ENCODE results near the gene CAMK2B. TPM values are rescaled to one million over a fixed set of nuclear protein-coding genes. Genes with fewer than 3 reads are reported as not detected.

CAMK2B gene
- total RNA-seq: under 1 TPM in 1 of 2 experiments, not detected in 1; 0.11 TPM

- Mint-ChIP-seq H3K4me3 (peak within 1 kb of the TSS; percentile 76), H3K27me3 (peaks cover 40% of the 10 kb centered on the region), H3K9me3 (no peaks in the 10 kb centered on the region), H3K27ac (peak within 1 kb of the TSS; percentile 46), H3K4me1 (peaks cover 3% of the 10 kb centered on the region), H3K36me3 (no peaks in the 10 kb centered on the region)
- DNase-seq (no peak), ATAC-seq (ENCODE audit: low read depth) (peak; percentile 43)
- POLR2A ChIA-PET: no interaction called here
Measured at GRCh38 chr7:44325201-44325671, at the start of gene CAMK2B. Gene CAMK2B, minus strand, starts transcription at chr7:44325594. Its CDS starts 173 bp downstream, at chr7:44325421.

GRCh38 chr7:44374007-44374763 is 48.8 kb upstream of the CAMK2B start:
- DNase-seq (no peak), ATAC-seq (ENCODE audit: low read depth) (no peak)
- POLR2A ChIA-PET: interaction anchor here (0.5 kb wide), 1 partner anchor 106 kb away, joined by 5 read pairs; no protein-coding TSS in a partner anchor
- peaks cover 12% of the 10 kb centered on the region for H3K4me1 Mint-ChIP-seq
- no peaks in the 10 kb centered on the region for H3K9me3 Mint-ChIP-seq
- H3K27me3 Mint-ChIP-seq: peaks cover 25% of the 10 kb centered on the region
- no peak overlapping the region for H3K27ac Mint-ChIP-seq
- no peaks in the 10 kb centered on the region for H3K36me3 Mint-ChIP-seq
- H3K4me3 Mint-ChIP-seq: no peak overlapping the region

DNA sequence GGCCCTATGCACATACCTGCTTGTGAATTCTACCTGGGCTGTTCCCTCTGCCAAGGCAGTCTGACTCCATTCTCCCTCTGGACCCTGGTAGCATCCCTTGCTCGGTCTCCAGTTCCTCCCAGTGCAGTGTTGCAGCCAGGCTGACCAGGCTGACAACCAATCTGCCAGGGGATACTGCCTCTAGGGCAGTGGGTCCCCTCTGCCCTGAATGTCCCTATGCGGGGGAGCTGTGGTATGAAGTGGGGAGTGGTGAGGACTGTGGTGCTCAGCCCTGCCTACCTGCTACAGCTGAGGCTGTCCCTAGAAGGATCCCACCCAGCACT is 48.0 kb upstream of the CAMK2B start:
- no peak overlapping the region for H3K4me3 Mint-ChIP-seq
- peaks cover 10% of the 10 kb centered on the region for H3K4me1 Mint-ChIP-seq
- peaks cover 31% of the 10 kb centered on the region for H3K27me3 Mint-ChIP-seq
- H3K9me3 Mint-ChIP-seq: no peaks in the 10 kb centered on the region
- DNase-seq: no peak
- ATAC-seq (ENCODE audit: low read depth): no peak
- no peak overlapping the region for H3K27ac Mint-ChIP-seq
- no peaks in the 10 kb centered on the region for H3K36me3 Mint-ChIP-seq
- POLR2A ChIA-PET: interaction anchor here (0.5 kb wide), 1 partner anchor 107 kb away, joined by 5 read pairs; no protein-coding TSS in a partner anchor

- Mint-ChIP-seq H3K4me3 (no peak overlapping the region), H3K27ac (no peak overlapping the region), H3K36me3 (no peaks in the 10 kb centered on the region), H3K4me1 (peaks cover 10% of the 10 kb centered on the region), H3K9me3 (no peaks in the 10 kb centered on the region), H3K27me3 (peaks cover 31% of the 10 kb centered on the region)
- no peak for DNase-seq
- POLR2A ChIA-PET: no interaction called here
- no peak for ATAC-seq (ENCODE audit: low read depth)
Measured at GRCh38 chr7:44372560-44373417, 47.4 kb upstream of the CAMK2B start.

GRCh38 chr7:44368885-44369284 is 43.5 kb upstream of the CAMK2B start:
- POLR2A ChIA-PET: no interaction called here
- DNase-seq: no peak
- H3K36me3 Mint-ChIP-seq: no peaks in the 10 kb centered on the region
- peaks cover 10% of the 10 kb centered on the region for H3K4me1 Mint-ChIP-seq
- H3K9me3 Mint-ChIP-seq: no peaks in the 10 kb centered on the region
- peaks cover 40% of the 10 kb centered on the region for H3K27me3 Mint-ChIP-seq
- ATAC-seq (ENCODE audit: low read depth): no peak
- no peak overlapping the region for H3K27ac Mint-ChIP-seq
- no peak overlapping the region for H3K4me3 Mint-ChIP-seq

- POLR2A ChIA-PET: no interaction called here
- Mint-ChIP-seq H3K9me3 (no peaks in the 10 kb centered on the region), H3K4me1 (peaks cover 10% of the 10 kb centered on the region), H3K4me3 (no peak overlapping the region), H3K36me3 (no peaks in the 10 kb centered on the region), H3K27me3 (peaks cover 43% of the 10 kb centered on the region), H3K27ac (no peak overlapping the region)
- ATAC-seq (ENCODE audit: low read depth) (no peak), DNase-seq (no peak)
Measured at GRCh38 chr7:44368455-44368854, 43.1 kb upstream of the CAMK2B start.

GRCh38 chr7:44367475-44368043 is 42.2 kb upstream of the CAMK2B start:
- DNase-seq (no peak), ATAC-seq (ENCODE audit: low read depth) (no peak)
- no peaks in the 10 kb centered on the region for H3K9me3 Mint-ChIP-seq
- H3K4me1 Mint-ChIP-seq: peaks cover 7% of the 10 kb centered on the region
- H3K27ac Mint-ChIP-seq: no peak overlapping the region
- H3K4me3 Mint-ChIP-seq: no peak overlapping the region
- H3K27me3 Mint-ChIP-seq: peaks cover 50% of the 10 kb centered on the region
- H3K36me3 Mint-ChIP-seq: no peaks in the 10 kb centered on the region
- POLR2A ChIA-PET: no interaction called here

DNA sequence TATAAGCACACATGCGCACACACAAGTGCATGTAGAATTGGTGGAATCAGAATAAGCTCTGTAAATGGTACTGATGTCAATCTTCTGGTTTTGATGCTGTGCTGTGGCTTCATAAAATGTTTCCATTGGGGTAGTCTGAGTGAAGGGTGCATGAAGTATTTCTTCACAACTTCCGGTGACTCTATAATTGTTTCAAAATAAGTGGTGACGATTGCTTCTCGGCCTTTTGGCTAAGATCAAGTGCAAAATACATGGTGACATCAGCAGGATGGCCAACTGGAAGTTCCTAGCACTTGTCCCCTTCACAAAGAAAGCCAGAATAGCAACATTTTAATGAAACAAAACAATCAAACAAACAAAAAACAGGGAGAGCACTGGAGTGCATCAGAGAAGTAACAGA is 41.6 kb upstream of the CAMK2B start:
- Mint-ChIP-seq H3K4me3 (no peak overlapping the region), H3K4me1 (peaks cover 4% of the 10 kb centered on the region), H3K27me3 (peaks cover 55% of the 10 kb centered on the region), H3K9me3 (no peaks in the 10 kb centered on the region), H3K27ac (no peak overlapping the region), H3K36me3 (no peaks in the 10 kb centered on the region)
- ATAC-seq (ENCODE audit: low read depth) (no peak), DNase-seq (no peak)
- POLR2A ChIA-PET: no interaction called here

- Mint-ChIP-seq H3K4me3 (no peak overlapping the region), H3K27ac (no peak overlapping the region), H3K27me3 (peaks cover 34% of the 10 kb centered on the region), H3K36me3 (no peaks in the 10 kb centered on the region), H3K9me3 (peaks cover 3% of the 10 kb centered on the region), H3K4me1 (no peaks in the 10 kb centered on the region)
- no peak for ATAC-seq (ENCODE audit: low read depth)
- POLR2A ChIA-PET: no interaction called here
- no peak for DNase-seq
Measured at GRCh38 chr7:44353668-44354067, 28.3 kb upstream of the CAMK2B start.

GRCh38 chr7:44348851-44349781 is 23.7 kb upstream of the CAMK2B start:
- Mint-ChIP-seq H3K9me3 (peaks cover 2% of the 10 kb centered on the region), H3K27me3 (peaks cover 38% of the 10 kb centered on the region), H3K4me1 (peaks cover 2% of the 10 kb centered on the region), H3K27ac (no peak overlapping the region), H3K36me3 (no peaks in the 10 kb centered on the region), H3K4me3 (no peak overlapping the region)
- POLR2A ChIA-PET: interaction anchor here (0.9 kb wide), 1 partner anchor 14 kb away, joined by 3 read pairs; no protein-coding TSS in a partner anchor
- DNase-seq (no peak), ATAC-seq (ENCODE audit: low read depth) (no peak)

DNA sequence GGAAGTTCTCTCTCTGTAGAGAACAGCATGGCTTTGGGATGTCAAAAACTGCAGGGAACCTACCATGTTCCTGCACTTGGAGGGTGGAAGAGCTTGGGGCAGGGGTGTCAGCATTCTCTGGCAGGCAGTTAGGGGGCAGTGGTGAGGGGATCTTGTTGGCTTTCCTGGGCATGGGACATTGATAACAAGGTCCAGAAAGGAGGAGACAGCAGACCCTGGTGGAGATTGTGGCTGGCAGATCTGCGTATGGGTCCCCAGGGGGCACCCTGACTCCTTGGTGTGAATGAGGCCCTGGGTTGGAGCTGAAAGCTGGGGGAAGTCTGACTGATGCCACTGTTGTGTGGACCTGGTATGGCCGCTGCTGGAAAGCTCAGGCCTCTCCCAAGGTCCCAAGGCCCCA is 22.9 kb upstream of the CAMK2B start:
- Mint-ChIP-seq H3K27me3 (peaks cover 40% of the 10 kb centered on the region), H3K27ac (no peak overlapping the region), H3K4me1 (peaks cover 2% of the 10 kb centered on the region), H3K4me3 (no peak overlapping the region), H3K36me3 (no peaks in the 10 kb centered on the region), H3K9me3 (peaks cover 2% of the 10 kb centered on the region)
- ATAC-seq (ENCODE audit: low read depth) (peak; percentile 52), DNase-seq (no peak)
- POLR2A ChIA-PET: interaction anchor here (0.9 kb wide), 1 partner anchor 13 kb away, joined by 3 read pairs; no protein-coding TSS in a partner anchor

GRCh38 chr7:44347546-44348114 is 22.2 kb upstream of the CAMK2B start:
- POLR2A ChIA-PET: interaction anchor here (0.9 kb wide), 1 partner anchor 12 kb away, joined by 3 read pairs; no protein-coding TSS in a partner anchor

More at GRCh38 chr7:44347546-44348114, 22.2 kb upstream of the CAMK2B start:
- no peaks in the 10 kb centered on the region for H3K36me3 Mint-ChIP-seq
- peaks cover 40% of the 10 kb centered on the region for H3K27me3 Mint-ChIP-seq
- DNase-seq: no peak
- no peak overlapping the region for H3K27ac Mint-ChIP-seq
- ATAC-seq (ENCODE audit: low read depth): no peak
- H3K4me3 Mint-ChIP-seq: no peak overlapping the region
- peaks cover 2% of the 10 kb centered on the region for H3K9me3 Mint-ChIP-seq
- H3K4me1 Mint-ChIP-seq: peaks cover 2% of the 10 kb centered on the region

All from activated naive CD8-positive, alpha-beta T cell treated with anti-CD3 and anti-CD28 coated beads, Interleukin-2, amount 10 ng/mL, durations not matched to agents 7 days and 5 days (primary cell).